Activated CD8-positive, alpha-beta memory T cell treated with anti-CD3 and anti-CD28 coated beads for 4 hours (primary cell): ENCODE results near the gene RHOT2.

ENCODE experiments used
- DNase-seq, 2 donors: peaks; one replicate each; pipeline ENCODE4 v3.0.0-alpha.2; 2020; ENCODE audit warnings: low read depth in 2 of 2

RHOT2 gene

DNA sequence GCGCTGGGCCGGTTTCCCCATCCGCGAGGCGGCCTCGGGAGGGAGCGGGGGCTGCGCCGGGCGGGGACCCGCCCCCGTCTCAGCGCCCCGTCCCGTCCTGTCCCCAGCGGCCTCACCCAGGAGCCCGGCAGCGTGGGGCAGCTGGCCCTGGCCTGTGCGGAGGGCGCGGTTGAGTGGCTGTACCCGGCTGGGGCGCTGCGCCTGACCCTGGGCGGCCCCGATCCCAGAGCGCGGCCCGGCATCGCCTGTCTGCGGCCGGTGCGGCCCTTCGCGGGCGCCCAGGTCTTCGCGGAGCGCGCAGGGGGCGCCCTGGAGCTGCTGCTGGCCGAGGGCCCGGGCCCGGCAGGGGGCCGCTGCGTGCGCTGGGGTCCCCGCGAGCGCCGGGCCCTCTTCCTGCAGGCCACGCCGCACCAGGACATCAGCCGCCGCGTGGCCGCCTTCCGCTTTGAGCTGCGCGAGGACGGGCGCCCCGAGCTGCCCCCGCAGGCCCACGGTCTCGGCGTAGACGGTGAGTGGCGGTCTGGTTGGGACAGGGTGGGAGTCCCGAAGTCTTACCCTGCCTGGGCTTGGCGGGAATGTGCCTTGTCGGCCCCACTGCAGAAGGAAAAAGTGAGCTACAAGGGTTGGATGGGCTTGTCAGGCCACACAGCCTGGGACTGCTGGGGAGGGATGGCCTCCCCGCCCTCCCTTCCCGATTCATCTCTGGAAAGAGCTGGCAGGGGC is 47.7 kb downstream of the RHOT2 start:
- no peak for DNase-seq

DNA sequence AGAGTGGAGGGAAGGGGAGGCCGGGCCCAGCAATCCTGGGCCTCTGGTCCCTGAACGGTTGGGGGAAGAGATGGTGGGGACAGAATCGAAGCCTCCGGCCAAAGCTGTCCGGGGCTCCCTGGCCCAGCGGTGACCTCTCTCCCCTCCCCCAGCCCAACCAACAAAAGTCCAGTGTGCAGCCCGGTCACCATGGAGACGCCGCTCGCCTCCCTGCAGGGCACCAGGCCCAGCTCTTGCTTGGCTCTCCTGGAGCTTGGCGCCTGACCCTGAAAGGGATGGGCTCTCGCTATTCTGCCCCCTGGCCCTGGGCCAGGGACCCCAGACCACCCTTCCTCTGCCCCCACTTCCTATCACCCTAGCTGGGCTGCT is 48.3 kb downstream of the RHOT2 start:
- DNase-seq = no peak

DNA sequence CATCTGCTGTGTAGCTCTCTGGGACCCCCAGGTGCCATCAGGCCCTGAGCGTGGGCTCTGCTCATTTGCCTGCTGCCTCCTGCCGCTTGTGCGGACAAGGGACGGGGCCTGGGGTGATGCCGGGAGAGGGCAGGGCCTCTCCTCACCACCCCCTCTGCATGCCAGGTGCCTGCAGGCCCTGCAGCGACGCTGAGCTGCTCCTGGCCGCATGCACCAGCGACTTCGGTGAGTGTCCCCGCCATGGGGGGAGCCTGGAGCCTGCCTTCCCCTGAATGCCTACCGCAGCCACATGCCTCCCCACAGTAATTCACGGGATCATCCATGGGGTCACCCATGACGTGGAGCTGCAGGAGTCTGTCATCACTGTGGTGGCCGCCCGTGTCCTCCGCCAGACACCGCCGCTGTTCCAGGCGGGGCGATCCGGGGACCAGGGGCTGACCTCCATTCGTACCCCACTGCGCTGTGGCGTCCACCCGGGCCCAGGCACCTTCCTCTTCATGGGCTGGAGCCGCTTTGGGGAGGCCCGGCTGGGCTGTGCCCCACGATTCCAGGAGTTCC is 48.9 kb downstream of the RHOT2 start:
- DNase-seq = no peak

DNA sequence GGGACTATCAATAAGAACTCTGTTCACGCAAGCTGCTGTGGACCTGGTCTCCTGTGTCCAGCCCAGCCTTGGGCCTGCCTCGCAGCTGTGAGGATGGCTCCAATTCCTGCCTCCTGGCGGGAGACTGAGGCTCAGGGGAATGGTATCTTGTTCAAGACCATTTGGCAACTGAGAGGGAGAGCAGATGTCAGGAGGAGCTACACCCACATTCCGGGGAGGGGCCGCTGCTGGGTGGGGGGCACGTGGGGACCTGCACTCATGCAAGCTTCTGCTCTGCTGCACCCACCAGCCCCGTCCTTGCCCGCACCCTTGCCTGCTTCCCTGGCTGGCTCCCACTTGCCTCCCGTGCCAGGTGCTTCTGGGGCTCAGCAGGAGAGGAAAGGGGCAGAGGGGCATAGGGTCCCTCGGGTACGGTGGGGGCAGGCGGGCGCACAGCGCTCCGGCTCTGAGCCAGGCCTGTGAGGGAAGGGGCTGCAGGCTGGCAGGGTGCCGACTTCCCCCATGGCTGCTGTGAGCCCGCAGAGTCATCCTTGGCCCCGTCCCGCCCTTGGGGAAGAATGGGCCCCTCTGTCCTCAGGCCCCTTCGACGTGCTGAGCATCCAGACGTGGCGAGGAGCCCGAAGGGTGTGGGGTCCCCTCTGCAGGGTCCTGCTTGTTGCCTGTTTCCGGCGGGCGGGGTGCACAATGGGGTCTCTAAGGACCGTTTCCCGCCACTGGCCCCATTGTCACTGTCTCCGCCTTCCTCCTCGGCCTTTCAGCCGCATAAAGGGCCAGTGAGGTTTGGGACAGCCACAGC is 49.7 kb downstream of the RHOT2 start:
- DNase-seq = no peak

DNA sequence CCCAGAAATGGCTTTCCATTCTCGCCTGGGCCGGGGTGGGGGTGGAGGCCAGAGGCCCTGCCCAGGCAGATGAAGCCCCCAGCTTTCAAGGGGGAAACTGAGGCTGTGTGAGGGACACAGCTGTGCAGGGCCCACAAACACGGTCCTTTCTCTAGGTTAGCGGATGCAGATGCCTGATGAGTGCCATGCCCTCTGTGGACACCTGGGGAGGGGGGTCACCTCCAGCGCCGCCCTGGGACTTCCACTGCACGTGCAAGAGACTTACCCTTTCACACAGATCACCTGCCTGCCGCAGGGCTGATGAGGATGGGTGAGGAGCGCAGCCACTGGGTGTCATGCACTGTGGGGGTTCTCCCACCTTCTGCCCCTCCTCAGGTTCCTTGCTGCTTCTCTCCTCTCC is 50.5 kb downstream of the RHOT2 start:
- DNase-seq = no peak

DNA sequence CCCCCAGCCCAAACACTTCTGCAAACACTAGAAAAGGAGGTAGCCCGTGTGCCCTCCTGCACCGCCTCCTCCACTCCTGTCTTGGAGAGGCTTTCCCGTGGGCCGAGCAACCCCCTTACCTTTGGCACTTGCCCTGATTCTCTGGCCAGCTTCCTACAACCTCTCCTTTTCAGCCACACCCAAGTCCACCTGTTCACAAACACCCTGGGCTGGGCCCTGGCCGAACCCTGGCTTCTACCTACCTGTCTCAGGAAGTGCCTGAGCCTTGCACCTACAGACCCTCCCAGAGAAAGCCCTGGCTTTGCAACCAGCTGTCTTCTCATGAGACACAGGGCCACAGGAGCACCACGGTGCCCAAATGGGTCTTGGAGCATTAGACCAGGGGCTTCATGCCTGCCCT is 51.0 kb downstream of the RHOT2 start:
- DNase-seq = no peak

DNA sequence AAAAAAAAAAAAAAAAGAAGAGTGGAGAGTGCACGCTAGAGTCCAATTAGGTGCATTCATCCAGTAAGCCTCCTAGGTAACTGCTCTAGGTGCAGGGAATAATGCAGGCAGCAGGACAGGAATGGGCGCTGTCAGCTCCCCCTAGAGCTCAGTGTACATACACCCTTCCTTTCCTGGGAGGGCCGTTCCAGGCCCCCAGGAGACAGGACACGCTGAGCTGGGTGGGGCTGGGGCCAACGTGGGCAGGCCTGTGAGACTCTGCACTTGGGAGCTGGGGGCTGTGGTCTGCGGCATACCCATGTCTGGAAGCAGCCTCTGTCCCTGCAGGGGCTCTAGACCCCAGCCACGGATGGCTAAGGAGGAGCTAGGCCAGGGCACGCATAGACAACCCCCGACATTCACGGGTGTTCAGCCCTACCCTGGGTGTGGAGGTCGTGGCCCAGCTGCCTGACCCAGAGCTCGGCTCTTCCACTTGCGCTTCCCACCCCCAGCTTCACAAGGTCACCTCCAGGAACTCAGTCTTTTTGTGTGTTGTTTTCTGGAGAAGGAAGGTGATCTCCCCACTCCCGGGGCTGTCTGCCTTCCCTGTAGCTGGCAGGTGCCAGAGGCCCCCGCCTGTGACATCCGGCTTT is 52.0 kb downstream of the RHOT2 start:
- no peak for DNase-seq

DNA sequence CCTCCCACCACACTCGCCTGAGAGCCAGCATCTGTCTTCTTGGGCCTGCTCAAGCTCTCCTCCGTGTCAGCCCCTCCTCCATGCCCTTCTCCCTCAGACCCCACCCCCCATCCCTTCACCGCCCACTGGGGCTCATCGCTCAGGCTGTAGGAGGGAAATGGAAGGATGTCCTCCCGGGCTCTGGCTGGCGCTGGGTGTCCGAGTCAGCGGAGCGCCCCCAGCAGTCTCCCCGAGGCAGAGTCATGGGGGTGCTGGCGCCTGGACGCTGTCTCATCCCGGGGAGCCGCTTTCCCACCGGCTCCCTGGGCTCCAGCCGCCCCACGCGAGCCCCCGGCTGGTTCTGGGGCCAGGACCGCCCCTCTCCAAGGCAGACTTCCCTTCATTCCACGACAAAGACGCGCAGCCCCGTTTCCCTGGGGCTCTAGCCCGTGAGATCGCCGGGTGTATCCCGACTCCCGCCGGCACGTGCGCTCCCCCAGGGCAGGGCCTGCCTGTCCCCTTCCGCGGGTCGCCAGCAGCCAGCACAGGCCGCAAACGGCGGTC is 52.6 kb downstream of the RHOT2 start:
- no peak for DNase-seq

DNA sequence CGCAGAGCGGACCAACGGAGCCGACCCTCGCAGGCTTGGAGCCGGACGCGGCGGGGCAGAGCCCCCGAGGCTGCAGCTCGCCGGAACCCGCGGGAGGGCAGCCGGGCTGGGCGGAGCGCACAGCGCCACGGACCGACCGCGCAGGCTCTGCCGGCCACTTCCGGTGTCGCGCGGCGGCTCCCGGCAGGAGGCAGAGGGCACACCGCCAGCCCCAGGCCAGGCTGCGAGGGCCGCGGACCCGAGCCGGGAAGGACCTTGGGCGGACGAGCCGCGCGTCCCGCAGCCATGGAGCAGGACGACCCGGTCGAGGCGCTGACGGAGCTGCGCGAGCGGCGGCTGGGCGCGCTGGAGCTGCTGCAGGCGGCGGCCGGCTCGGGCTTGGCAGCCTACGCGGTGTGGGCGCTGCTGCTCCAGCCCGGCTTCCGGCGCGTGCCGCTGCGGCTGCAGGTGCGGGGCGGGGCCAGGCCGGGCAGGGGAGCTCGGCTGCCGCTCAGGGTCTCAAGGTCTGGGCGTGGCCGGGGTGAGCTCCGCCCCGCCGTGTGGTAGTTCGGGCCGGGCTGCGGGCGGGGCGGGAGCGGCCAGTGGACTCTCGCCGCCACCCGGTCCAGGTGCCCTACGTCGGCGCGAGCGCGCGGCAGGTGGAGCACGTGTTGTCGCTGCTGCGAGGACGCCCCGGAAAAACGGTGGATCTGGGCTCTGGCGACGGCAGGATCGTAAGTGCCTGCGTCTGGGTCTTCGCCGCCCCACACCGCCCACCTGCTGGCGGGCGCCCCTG is 53.2 kb downstream of the RHOT2 start, which contains the start of gene ANTKMT:
Gene ANTKMT, plus strand, starts transcription at position 157 of the 775 bp plus-strand sequence. Its CDS starts 129 bp downstream, at position 286.
- DNase-seq = peak; percentile 46 to 48

DNA sequence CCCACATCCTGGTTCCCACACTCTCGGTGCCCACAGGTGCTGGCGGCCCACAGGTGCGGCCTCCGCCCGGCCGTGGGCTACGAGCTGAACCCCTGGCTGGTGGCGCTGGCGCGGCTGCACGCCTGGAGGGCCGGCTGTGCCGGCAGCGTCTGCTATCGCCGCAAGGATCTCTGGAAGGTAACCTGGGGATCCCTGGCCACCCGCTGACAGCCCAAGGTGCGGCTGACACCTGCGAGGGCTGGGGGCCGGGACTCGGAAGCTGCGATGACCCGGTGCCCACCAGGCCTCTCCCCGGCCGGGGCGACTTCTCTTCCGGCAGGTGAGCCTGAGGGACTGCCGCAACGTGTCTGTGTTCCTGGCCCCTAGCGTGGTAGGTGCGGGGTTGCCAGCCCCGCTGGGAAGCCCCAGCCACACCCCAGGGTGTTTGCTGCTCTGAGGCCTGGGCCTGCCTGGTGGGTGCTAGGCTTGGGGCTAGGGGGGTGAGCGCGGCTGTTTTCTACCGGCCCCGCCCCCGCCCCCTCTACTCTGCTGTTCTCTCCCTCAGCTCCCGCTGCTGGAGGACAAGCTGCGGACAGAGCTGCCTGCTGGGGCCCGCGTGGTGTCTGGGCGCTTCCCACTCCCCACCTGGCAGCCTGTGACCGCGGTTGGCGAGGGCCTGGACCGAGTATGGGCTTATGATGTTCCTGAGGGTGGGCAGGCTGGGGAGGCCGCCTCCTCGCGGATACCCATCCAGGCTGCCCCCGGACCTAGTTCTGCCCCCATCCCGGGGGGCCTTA is 54.0 kb downstream of the RHOT2 start:
- no peak for DNase-seq

DNA sequence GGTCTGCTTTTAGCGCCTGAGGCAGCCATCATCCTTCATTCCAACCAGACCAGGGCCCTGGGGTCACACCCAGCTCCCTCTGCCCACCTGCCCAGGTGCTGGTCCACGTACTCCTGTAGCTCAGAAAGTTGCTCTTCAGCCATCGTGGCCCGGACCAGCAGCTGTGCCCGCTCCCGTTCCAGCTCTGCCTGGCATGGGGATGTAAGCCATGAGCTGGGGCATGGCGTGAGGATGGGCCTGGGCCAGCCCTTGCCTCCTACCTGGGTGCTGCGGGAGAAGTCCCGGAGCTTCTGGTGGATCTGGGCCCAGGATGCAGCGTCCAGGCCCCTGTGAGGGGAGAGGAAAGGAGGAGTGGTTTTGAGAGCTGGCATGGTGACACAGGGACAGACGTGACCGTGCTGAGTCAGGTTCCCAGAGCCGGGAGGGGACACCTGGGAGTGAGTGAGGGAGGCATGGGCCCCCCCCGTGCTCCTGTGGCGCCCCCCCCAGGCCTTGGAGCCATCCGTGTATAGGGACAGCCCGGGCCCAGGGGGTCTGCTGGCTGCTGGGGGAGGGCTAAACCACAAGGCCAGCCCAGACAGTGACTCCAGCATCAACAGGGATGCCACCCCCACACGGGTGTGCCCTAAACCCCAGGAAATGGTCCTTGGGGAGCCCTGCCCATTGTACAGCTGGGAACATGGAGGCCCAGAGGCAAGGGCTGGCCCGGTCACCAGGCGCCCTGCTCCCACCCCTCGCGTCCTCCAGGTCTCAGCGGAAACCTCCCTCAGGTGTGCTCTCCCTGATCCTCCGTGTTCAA is 55.1 kb downstream of the RHOT2 start:
- DNase-seq = no peak

DNA sequence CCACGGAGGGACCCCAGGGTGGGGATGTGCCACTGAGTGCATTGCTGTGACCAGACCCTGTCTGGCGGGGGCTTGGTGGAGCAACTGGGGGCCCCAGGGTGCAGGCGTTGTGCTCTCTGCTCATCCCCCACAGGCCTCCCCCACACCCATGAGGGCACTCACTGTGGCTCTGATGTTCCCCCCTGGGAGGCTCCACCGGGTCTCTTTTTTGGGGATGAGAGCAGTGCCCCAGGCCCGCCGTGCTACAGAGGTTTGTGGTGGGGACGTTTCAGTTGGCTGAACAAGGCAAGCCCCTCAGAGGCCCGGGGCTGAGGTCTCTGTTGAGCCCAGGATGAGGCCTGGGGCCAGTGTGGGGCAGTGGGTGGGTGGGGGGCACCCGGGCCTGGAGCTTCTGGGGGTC is 55.8 kb downstream of the RHOT2 start:
- no peak for DNase-seq
